ENCODE data around the gene TGFBI. TPM values are rescaled to one million over a fixed set of nuclear protein-coding genes. Genes with fewer than 3 reads are reported as not detected.

The TGFBI gene
- total RNA-seq, 6 donors from 2014 or later: 51.0 to 189 (median 126) TPM

DNA sequence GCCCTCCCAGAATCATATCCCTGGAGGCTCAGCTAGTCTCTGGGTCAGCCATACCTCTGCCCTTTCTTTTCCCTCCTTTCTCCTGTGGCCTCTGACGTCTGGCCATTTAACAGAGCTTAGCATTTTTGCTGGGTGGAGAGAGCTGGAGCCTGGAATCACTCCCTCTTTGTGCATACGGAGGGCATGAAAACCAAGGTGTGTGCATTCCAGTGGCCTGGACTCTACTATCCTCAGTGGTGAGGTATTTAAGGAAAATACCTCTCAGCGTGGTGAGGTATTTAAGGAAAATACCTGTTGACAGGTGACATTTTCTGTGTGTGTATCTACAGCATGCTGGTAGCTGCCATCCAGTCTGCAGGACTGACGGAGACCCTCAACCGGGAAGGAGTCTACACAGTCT lies 27.5 kb downstream of the TGFBI start:
- ATAC-seq (ENCODE audit: low FRiP score in 2 of 2) (no peak), DNase-seq (no peak)
- peaks cover 0 to 12% (median 8%) of the 10 kb centered on the region in 4 donors for H3K4me1 ChIP-seq
- no peaks in the 10 kb centered on the region for H3K9me3 ChIP-seq
- WGBS, 2 donors: 84 to 85% methylated on average over 5 of the region's 5 CpGs
- H3K27me3 ChIP-seq: no peaks in the 10 kb centered on the region
- TF ChIP-seq, protein P1, sequence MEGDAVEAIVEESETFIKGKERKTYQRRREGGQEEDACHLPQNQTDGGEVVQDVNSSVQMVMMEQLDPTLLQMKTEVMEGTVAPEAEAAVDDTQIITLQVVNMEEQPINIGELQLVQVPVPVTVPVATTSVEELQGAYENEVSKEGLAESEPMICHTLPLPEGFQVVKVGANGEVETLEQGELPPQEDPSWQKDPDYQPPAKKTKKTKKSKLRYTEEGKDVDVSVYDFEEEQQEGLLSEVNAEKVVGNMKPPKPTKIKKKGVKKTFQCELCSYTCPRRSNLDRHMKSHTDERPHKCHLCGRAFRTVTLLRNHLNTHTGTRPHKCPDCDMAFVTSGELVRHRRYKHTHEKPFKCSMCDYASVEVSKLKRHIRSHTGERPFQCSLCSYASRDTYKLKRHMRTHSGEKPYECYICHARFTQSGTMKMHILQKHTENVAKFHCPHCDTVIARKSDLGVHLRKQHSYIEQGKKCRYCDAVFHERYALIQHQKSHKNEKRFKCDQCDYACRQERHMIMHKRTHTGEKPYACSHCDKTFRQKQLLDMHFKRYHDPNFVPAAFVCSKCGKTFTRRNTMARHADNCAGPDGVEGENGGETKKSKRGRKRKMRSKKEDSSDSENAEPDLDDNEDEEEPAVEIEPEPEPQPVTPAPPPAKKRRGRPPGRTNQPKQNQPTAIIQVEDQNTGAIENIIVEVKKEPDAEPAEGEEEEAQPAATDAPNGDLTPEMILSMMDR (IDR thresholded peaks at IDR 0.05): no peak
- TF ChIP-seq POLR2A (IDR thresholded peaks at IDR 0.05) (no peak), POLR2AphosphoS5 (IDR thresholded peaks at IDR 0.05) (no peak), EP300 (IDR thresholded peaks at IDR 0.05) (no peak)
- H3K27ac ChIP-seq: no peak overlapping the region
- H3K36me3 ChIP-seq: peaks cover 0 to 4% (median 0%) of the 10 kb centered on the region in 4 donors
- no peak overlapping the region for H3K4me3 ChIP-seq

DNA sequence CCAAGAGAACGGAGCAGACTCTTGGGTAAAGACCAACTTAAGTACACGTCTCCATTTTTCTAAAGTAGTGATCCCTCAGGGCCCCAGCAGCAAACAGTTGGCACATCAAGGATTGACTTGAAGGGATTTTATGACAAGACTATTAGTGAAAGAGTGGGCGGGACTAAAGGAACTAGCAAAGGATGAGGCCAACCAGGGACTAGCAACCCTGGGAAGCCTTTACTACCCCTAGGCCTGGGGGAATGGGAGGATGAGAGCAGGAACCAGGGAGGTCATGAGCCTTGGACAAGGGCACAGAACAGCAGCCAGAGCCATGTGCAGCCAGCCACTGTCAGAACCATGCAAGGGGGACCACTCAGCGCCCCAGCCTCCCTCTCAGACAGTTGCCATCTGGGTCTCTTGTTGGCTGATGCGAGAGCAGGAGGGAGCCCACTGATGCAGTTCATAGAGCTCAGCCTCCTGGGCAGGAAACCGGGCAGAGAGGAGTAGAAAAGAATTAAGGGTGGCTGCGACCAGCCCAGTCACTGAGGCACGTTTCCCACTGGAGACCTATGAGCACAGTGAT lies 28.1 kb downstream of the TGFBI start:
- ATAC-seq (ENCODE audit: low FRiP score in 2 of 2) (no peak), DNase-seq (no peak)
- no peaks in the 10 kb centered on the region for H3K9me3 ChIP-seq
- no peak for TF ChIP-seq POLR2A (IDR thresholded peaks at IDR 0.05)
- TF ChIP-seq POLR2AphosphoS5 (IDR thresholded peaks at IDR 0.05): no peak
- TF ChIP-seq, protein P1 (IDR thresholded peaks at IDR 0.05): no peak
- TF ChIP-seq EP300 (IDR thresholded peaks at IDR 0.05): no peak
- peaks cover 0 to 9% (median 0%) of the 10 kb centered on the region in 4 donors for H3K36me3 ChIP-seq
- no peak overlapping the region for H3K4me3 ChIP-seq
- no peaks in the 10 kb centered on the region for H3K27me3 ChIP-seq
- peaks cover 2 to 13% (median 9%) of the 10 kb centered on the region in 4 donors for H3K4me1 ChIP-seq
- 88 to 90% methylated on average over 8 of the region's 8 CpGs for whole genome bisulfite sequencing, 2 donors
- H3K27ac ChIP-seq: no peak overlapping the region

DNA sequence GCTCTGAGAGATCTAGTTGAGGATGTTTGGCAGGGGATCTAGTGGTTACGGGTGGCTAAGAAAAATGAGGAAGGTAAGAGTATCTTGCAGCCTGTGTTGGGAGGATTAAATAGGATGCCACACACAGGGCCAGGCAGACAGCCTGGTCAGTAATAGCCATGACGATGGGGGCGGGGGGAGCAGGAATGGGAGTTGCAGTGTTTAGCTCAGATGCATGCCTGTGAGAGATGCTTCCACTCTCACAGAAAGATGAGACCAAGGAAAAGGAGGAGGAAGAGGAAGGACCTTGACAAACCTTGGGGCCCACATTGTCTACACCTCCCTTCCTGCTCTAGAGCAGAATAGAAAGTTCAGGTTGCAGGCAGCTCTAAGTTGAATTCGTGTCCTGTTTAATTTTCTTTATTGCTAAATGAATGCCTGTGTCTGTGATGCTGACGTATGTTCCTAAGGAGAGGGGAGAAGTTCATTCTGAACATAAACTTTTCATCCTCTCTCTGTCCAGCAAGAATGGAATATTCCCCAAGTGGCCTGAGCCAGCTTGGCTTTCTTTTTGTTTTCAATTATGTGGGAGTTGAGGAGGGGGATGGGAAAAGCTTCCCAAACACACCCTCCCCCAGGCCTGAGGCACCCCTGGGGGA lies 28.7 kb downstream of the TGFBI start:
- H3K27ac ChIP-seq: peak overlapping the region in 2 of 4 donors; percentile 36 to 44
- peaks cover 0 to 10% (median 0%) of the 10 kb centered on the region in 4 donors for H3K36me3 ChIP-seq
- TF ChIP-seq, protein P1 (IDR thresholded peaks at IDR 0.05): no peak
- TF ChIP-seq POLR2AphosphoS5 (IDR thresholded peaks at IDR 0.05) (no peak), POLR2A (IDR thresholded peaks at IDR 0.05) (no peak), EP300 (IDR thresholded peaks at IDR 0.05) (no peak)
- no peak for ATAC-seq (ENCODE audit: low FRiP score in 2 of 2)
- H3K4me3 ChIP-seq: no peak overlapping the region
- peaks cover 6 to 17% (median 12%) of the 10 kb centered on the region in 4 donors for H3K4me1 ChIP-seq
- no peaks in the 10 kb centered on the region for H3K27me3 ChIP-seq
- WGBS, 2 donors: 47 to 55% methylated on average over 5 of the region's 5 CpGs
- no peaks in the 10 kb centered on the region for H3K9me3 ChIP-seq
- DNase-seq: no peak

DNA sequence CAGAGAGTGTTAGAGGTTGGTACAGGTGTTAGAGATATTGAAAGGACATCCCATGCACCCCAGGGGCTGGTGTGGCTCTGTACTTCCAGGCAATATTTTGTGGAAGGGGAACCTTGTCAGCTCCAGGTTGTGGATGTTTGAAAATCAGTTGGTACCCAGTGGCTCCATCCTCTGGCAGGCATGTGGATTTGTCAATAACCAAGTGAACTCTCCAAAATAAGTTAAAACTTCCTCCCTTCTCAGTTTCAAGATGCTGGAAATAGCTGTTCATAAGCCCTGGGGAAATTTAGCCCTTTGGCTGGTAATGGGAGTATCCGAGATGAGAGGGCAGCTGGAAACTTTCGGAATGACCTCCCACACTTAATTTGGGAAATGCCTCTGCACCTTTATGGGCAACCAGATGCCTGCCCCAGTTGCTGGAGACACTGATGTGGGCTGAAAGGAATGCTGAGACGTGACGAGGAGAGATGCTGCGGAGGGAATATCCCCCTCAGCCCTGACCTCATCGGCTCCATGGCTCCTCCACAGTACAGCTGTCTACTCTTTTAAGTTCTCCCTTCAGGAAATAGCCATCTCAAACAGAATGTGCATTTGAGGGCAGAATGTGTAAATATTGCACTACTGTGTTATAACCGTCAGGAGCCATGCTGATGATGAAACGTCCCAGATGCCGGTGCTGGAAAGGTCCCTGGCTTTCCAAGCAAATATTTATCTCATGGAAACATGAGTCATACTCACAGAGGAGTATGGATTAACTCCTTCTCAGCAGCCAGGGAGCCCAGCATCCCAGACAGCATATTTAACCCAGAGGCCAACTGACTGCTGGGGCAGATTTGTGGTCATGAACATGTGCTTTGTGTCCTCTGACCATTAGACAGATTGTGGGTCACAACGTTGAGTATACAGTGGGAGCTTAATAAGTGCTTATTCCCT lies 29.5 kb downstream of the TGFBI start:
- Histone ChIP-seq H3K4me1 (peaks cover 6 to 17% (median 12%) of the 10 kb centered on the region in 4 donors), H3K27ac (peak overlapping the region in 2 of 4 donors; percentile 36 to 44), H3K27me3 (no peaks in the 10 kb centered on the region), H3K4me3 (no peak overlapping the region), H3K36me3 (peaks cover 0 to 10% (median 0%) of the 10 kb centered on the region in 4 donors), H3K9me3 (no peaks in the 10 kb centered on the region)
- peak in 1 of 2 donors; percentile 47 for DNase-seq
- 41 to 49% methylated on average over 8 to 10 of the region's 10 CpGs for WGBS, 2 donors
- ATAC-seq (ENCODE audit: low FRiP score in 2 of 2): peak; percentile 65 to 88
- TF ChIP-seq POLR2A (IDR thresholded peaks at IDR 0.05) (no peak), EP300 (IDR thresholded peaks at IDR 0.05) (peak in 1 of 4 donors; percentile 40), POLR2AphosphoS5 (IDR thresholded peaks at IDR 0.05) (peak; percentile 69 to 79)
- TF ChIP-seq, protein P1 (IDR thresholded peaks at IDR 0.05): peak in 2 of 6 experiments; percentile 11 to 18

Measured in upper lobe of left lung (tissue), 6 donors.